Raji (cell line): ENCODE results near the gene NQO2.

Source experiments
- POLR2A ChIP-seq: IDR thresholded peaks from 2 replicates; pipeline ENCODE4 v1.6.1; 2011; ENCODE audit warnings: low read depth, low read length, control low read depth; ENCODE audit not compliant: insufficient read depth

NQO2 gene

GRCh38 chr6:2998249-2998997 lies 1.3 kb upstream of the NQO2 start:
- TF ChIP-seq POLR2A: peak; percentile 39; the same call in 1 of the 2 replicates

- TF ChIP-seq POLR2A: no peak
These were observed 586 bp upstream of the NQO2 start for GRCh38 chr6:2998998-2999617.

DNA sequence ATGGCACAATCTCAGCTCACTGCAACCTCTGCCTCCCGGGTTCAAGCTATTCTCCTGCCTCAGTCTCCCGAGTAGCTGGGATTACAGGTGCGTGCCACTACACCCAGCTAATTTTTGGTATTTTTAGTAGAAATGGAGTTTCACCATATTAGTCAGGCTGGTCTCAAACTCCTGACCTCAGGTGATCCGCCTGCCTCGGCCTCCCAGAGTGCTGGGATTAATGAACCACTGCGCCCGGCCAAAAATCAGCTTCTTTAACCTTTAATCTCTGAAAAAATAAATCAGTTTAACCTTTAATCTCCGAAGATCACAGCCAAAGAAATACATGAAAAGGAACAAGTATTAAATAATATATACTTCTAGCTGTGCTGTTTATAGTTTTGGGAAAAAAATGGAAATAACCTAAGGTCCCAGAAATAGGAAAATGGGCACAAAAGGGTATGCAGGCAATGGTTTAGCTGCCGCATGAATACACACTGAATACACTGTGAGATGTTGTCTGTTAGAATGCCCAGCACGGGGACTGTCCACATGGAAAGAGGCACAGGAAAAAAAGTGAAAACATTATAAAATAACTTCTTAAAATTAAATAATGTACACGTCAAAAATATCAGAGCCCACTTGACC lies 1.6 kb downstream of the NQO2 start:
- TF ChIP-seq POLR2A: no peak

GRCh38 chr6:3001773-3002293 lies 2.1 kb downstream of the NQO2 start:
- no peak for TF ChIP-seq POLR2A

DNA sequence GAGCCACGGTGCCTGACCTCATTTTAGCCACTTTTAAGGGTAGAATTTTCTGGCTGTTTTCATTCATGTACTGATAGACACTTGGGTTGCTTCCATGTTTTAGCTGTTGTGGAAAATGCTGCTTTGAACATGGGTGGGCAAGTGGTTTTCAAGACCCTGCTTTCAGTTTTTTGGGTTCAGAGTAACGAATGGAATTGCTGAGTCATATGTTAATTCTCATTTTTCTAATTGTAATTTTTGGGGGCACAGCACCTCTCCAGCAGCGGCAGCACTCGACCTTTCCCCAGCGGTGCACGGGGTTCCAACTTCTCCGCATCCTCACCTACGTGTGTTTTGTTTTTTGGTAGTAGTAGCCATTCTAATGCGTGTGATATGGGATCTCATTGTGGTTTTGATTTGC lies 5.4 kb downstream of the NQO2 start:
- no peak for TF ChIP-seq POLR2A

GRCh38 chr6:3005874-3006273 lies 6.2 kb downstream of the NQO2 start:
- TF ChIP-seq POLR2A: no peak

DNA sequence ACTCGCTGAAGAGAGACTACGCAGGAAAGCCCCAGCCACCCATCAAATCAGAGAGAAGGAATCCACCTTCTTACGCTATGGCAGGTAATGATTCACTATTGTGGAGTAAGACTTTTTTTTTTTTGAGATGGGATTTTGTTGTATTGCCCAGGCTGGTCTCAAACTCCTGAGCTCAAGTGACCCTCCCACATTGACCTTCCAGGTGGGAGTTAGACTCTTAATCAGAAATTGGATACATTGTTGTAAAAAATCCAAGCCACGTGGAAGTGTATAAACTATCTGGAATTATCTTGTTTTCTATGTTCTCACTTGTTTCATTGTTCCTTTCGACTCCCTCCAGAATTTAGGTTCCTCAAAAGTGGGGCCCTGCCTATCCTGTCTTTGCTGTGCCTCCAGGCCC lies 6.8 kb downstream of the NQO2 start:
- no peak for TF ChIP-seq POLR2A

DNA sequence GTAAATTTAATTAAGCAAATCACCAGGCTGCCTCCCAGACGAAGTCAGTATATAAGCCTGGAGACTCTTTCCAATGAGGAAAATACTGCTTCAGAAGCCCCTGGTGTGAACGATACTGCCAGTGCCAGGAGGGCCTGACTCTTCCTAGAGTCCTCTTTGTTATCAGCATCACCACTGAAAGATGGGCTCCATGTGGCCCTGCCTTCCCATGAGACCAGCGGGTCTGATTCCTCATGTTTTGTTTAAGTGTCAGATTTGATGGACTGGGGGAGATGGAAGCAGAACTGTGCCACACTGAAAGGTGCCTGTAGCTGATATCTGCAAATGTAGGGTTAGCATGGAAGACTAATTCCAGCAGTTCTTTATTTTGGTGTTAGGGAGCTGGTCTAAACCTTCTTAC lies 7.9 kb downstream of the NQO2 start:
- no peak for TF ChIP-seq POLR2A

DNA sequence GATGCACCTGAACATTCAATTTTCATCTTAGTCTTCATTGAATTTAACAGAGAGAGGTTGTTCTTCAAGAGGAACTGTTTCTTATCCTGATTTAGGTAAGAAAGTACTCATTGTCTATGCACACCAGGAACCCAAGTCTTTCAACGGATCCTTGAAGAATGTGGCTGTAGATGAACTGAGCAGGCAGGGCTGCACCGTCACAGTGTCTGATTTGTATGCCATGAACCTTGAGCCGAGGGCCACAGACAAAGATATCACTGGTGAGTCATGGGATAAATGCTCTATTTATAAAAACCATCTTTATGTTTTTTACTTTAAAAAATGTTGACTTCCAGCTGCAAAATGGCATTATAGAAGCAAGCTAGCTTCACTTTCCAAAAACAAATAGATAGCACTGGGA lies 10.2 kb downstream of the NQO2 start:
- no peak for TF ChIP-seq POLR2A

- no peak for TF ChIP-seq POLR2A
These were observed 11.5 kb downstream of the NQO2 start for GRCh38 chr6:3011158-3011557.

- TF ChIP-seq POLR2A: no peak
These were observed 11.9 kb downstream of the NQO2 start for GRCh38 chr6:3011592-3011991.

- TF ChIP-seq POLR2A: no peak
These were observed 13.8 kb downstream of the NQO2 start for GRCh38 chr6:3013486-3013885.

GRCh38 chr6:3013901-3014674 lies 14.4 kb downstream of the NQO2 start:
- TF ChIP-seq POLR2A: no peak

- no peak for TF ChIP-seq POLR2A
These were observed 15.0 kb downstream of the NQO2 start for GRCh38 chr6:3014675-3015066.

GRCh38 chr6:3015144-3015543 lies 15.4 kb downstream of the NQO2 start:
- no peak for TF ChIP-seq POLR2A
